Neutrophil (primary cell): ENCODE results near the gene SLC25A40.
"Not testable (repeated sequence)": the region's sequence is repeated elsewhere in the genome, so short reads cannot be mapped to it uniquely, and the experiment has no call there.

Source experiments
- H3K27ac ChIP-seq: fragments of 200-600 bp; sonication (generic); 2 replicates; pipeline ENCODE4 v1.5.1; 2016; ENCODE audit warnings: mild to moderate bottlenecking, moderate library complexity
- H3K27me3 ChIP-seq: fragments of 200-600 bp; sonication (generic); 2 replicates; pipeline ENCODE4 v1.6.0; 2016; ENCODE audit warnings: mild to moderate bottlenecking
- H3K36me3 ChIP-seq: fragments of 200-600 bp; sonication (generic); 2 replicates; pipeline ENCODE4 v1.5.1; 2017
- H3K4me1 ChIP-seq, 2 experiments: fragments of 200-600 bp in 1 of 2; sonication (generic) in 1 of 2; 1 replicate in 1 of 2; 2 replicates in 1 of 2; pipeline versions ENCODE4 v1.5.1 to v1.6.1; 2013 to 2016; ENCODE audit warnings: low read depth in 1 of 2, low read length in 1 of 2, mild to moderate bottlenecking in 1 of 2, moderate library complexity in 1 of 2; ENCODE audit not compliant: control insufficient read depth in 1 of 2, insufficient read depth in 1 of 2
- H3K4me3 ChIP-seq, 2 experiments: fragments of 200-600 bp in 1 of 2; sonication (generic) in 1 of 2; 1 replicate in 1 of 2; 2 replicates in 1 of 2; pipeline ENCODE4 v1.5.1; 2013 to 2016; ENCODE audit warnings: low read depth in 1 of 2, low read length in 1 of 2, mild to moderate bottlenecking in 1 of 2, moderate library complexity in 1 of 2
- H3K9me3 ChIP-seq: fragments of 200-600 bp; sonication (generic); 2 replicates; pipeline ENCODE4 v1.5.1; 2016
- TF ChIP-seq, protein P1 (sequence below): fragments of 200-600 bp; sonication (generic); IDR thresholded peaks from 2 replicates; pipeline ENCODE4 v1.5.1; 2016; ENCODE audit warnings: antibody characterized with exemption

The SLC25A40 gene

DNA sequence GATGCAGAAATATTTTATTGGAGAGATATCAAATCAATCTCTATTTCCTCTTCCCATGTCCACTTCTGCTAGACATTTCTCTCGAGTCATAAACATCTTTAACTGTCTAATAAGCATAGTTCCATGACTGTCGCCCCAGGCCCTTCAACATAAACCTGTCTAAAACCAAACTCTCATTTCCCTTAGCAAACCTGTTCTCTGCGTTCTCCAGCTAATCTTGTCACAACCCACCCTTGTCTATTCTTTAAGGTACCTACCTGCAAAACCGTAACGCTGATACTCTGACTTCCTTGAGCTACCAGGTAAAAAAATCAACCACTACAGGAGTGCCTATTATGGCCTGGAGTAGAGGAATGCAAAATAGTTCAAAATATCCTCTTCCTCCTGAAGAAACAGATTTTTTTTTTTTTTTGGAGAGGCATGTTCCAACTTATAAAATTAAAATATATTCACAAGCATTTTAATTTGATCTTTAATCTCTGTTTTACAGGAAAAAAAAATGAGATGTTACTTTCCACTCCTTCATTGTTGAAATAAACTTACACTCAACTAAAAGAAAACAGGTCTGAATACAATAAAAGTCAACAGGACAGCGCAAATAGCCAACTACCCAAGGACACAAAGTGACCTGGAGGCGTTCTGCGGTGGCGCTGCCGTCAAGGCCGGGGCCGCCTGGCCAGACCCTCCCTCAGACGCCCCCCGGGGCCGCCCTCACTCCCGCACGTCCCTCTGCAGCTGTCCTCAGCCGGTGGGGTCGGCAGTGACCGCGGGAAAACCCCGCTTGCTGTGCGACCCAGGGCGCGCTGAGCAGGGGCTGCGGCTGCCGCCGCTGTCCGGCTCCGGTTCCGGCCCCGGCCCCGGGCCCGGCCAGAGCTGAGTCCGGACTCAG is 765 bp downstream of the SLC25A40 start:
- H3K27me3 ChIP-seq: no peaks in the 10 kb centered on the region
- peaks cover 56 to 62% of the 10 kb centered on the region in 2 experiments for H3K4me1 ChIP-seq
- peak overlapping the region; percentile 89 for H3K27ac ChIP-seq
- no peaks in the 10 kb centered on the region for H3K9me3 ChIP-seq
- TF ChIP-seq, protein P1, sequence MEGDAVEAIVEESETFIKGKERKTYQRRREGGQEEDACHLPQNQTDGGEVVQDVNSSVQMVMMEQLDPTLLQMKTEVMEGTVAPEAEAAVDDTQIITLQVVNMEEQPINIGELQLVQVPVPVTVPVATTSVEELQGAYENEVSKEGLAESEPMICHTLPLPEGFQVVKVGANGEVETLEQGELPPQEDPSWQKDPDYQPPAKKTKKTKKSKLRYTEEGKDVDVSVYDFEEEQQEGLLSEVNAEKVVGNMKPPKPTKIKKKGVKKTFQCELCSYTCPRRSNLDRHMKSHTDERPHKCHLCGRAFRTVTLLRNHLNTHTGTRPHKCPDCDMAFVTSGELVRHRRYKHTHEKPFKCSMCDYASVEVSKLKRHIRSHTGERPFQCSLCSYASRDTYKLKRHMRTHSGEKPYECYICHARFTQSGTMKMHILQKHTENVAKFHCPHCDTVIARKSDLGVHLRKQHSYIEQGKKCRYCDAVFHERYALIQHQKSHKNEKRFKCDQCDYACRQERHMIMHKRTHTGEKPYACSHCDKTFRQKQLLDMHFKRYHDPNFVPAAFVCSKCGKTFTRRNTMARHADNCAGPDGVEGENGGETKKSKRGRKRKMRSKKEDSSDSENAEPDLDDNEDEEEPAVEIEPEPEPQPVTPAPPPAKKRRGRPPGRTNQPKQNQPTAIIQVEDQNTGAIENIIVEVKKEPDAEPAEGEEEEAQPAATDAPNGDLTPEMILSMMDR: no peak
- peak overlapping the region; percentile 83 to 85 for H3K4me3 ChIP-seq
- H3K36me3 ChIP-seq: peaks cover 6% of the 10 kb centered on the region

DNA sequence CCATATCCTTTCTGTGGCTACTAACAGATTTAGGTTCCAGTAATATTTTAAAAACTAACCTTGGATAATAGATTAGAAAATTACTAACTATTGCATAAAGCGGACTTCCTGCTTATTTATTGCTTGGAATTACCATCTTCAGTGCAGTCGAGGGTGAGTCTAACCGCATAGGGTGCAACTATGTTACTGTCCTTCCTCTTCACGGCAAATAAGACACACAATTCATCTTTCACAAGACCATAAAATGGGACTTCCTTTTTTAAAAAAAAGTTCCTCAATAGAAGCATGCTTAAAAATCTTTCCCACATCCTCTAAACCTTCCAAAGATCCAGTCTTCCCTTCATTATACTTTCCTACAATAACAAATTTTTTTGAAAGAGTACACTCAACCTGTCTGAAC is 2.1 kb downstream of the SLC25A40 start:
- TF ChIP-seq, protein P1: no peak
- Histone ChIP-seq H3K27ac (peak overlapping the region; percentile 89), H3K4me3 (peak overlapping the region; percentile 83 to 85), H3K9me3 (no peaks in the 10 kb centered on the region), H3K36me3 (peaks cover 6% of the 10 kb centered on the region), H3K27me3 (no peaks in the 10 kb centered on the region), H3K4me1 (peaks cover 57 to 65% of the 10 kb centered on the region in 2 experiments)

DNA sequence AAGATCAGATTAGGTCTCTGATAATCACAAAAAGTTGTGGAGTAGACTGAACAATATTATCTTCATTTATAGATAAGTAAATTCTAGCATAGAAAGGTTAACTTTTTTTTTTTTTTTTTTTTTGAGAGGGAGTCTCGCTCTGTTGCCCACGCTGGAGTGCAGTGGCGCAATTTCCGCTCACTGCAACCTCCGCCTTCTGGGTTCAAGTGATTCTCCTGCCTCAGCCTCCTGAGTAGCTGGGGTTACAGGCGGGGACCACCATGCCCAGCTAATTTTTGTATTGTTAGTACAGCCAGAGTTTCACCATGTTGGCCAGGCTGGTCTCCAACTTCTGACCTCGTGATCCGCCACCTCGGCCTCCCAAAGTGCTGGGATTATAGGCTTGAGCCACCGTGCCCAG is 2.8 kb downstream of the SLC25A40 start:
- Histone ChIP-seq H3K27ac (peak overlapping the region; percentile 89), H3K4me3 (peak overlapping the region; percentile 83 to 85), H3K4me1 (peaks cover 60 to 65% of the 10 kb centered on the region in 2 experiments)
- H3K36me3 ChIP-seq, H3K27me3 ChIP-seq, H3K9me3 ChIP-seq: not testable (repeated sequence)

DNA sequence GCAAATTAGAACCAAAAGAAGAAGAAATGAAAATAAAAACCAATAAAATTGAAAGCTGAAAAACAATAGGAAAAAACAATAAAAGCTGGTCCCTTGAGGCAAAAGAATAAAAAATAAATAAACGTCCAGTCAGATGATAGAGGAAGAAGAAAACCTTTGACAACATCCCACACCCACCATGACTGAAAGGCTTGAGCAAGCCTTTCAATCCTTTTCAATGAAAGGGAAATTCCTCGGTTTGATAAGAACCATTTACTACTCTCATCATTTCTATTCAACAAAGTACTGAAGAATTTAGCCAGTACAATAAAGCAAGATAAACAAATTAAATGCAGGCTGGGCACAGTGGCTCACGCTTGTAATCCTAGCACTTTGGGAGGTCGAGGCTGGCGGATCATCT is 3.8 kb downstream of the SLC25A40 start:
- H3K27me3 ChIP-seq: no peaks in the 10 kb centered on the region
- peak overlapping the region in 1 of 2 experiments; percentile 83 for H3K4me3 ChIP-seq
- peak overlapping the region; percentile 89 for H3K27ac ChIP-seq
- H3K9me3 ChIP-seq: no peaks in the 10 kb centered on the region
- TF ChIP-seq, protein P1: no peak
- H3K36me3 ChIP-seq: peaks cover 6% of the 10 kb centered on the region
- H3K4me1 ChIP-seq: peaks cover 50 to 57% of the 10 kb centered on the region in 2 experiments

DNA sequence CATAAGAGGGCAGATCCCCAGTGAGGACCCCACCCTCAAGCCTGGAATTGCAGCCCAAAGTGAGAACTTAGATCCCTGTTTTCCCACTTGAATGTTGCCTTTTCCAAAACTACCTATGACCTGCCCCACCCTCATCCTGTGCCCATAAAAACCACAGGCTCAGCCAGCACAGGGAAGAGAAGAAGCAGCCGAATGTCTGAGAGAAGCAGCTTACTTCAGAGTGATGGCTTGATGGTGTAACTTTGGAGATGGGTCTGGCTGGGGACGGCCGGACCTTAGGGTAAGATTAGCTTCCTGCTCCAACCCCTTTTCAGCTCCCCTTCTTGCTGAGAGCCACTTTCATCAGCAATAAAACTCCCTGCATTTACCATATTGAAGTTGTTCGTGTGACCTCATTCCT is 5.7 kb downstream of the SLC25A40 start:
- Histone ChIP-seq H3K27me3 (no peaks in the 10 kb centered on the region), H3K4me1 (peaks cover 43 to 47% of the 10 kb centered on the region in 2 experiments), H3K36me3 (peaks cover 11% of the 10 kb centered on the region), H3K4me3 (no peak overlapping the region), H3K9me3 (no peaks in the 10 kb centered on the region), H3K27ac (no peak overlapping the region)
- TF ChIP-seq, protein P1: no peak

DNA sequence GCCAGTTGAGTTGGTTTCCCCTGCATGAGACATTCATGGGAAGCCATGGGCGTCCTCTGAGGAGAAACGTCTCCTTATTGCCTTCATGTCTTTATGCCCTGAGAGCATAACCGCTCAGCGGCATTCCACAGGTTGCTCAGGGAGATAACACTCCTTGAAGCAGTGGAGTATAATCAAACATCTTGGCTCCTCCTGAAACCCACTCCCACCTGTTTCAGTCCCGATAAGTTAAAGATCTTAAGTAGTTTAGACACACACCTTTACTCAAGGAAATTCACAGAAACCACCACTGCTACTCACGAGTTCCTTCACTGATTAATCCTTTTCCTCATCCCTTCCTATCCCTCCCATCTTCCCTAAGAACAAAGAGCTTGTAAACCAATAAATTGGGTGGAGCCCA is 9.6 kb downstream of the SLC25A40 start:
- H3K4me3 ChIP-seq, H3K27me3 ChIP-seq, H3K9me3 ChIP-seq, H3K27ac ChIP-seq: not testable (repeated sequence)
- H3K36me3 ChIP-seq: peaks cover 13% of the 10 kb centered on the region
- H3K4me1 ChIP-seq: peaks cover 21 to 24% of the 10 kb centered on the region in 2 experiments
